NT2/D1 (cell line): ENCODE results near the gene PCP4L1.

Experiments
- SUZ12 ChIP-seq: IDR thresholded peaks from 2 replicates; pipeline ENCODE4 v1.6.1; 2011; ENCODE audit not compliant: insufficient read length, insufficient read depth; ENCODE audit errors: extremely low read depth
- YY1 ChIP-seq: IDR thresholded peaks from 2 replicates; pipeline ENCODE4 v1.6.1; 2011; ENCODE audit not compliant: insufficient read length, insufficient read depth
- ZNF274 ChIP-seq: IDR thresholded peaks from 2 replicates; pipeline ENCODE4 v1.6.1; 2011; ENCODE audit warnings: mild to moderate bottlenecking, low read depth, low read length

- TF ChIP-seq ZNF274 (no peak), YY1 (no peak), SUZ12 (no peak)
Measured at GRCh38 chr1:161290779-161291178, 32.2 kb downstream of the PCP4L1 start.
